ENCODE measurements around the gene XRCC4.
"Not testable (repeated sequence)": the region's sequence is repeated elsewhere in the genome, so short reads cannot be mapped to it uniquely, and the experiment has no call there.

Gene XRCC4

DNA sequence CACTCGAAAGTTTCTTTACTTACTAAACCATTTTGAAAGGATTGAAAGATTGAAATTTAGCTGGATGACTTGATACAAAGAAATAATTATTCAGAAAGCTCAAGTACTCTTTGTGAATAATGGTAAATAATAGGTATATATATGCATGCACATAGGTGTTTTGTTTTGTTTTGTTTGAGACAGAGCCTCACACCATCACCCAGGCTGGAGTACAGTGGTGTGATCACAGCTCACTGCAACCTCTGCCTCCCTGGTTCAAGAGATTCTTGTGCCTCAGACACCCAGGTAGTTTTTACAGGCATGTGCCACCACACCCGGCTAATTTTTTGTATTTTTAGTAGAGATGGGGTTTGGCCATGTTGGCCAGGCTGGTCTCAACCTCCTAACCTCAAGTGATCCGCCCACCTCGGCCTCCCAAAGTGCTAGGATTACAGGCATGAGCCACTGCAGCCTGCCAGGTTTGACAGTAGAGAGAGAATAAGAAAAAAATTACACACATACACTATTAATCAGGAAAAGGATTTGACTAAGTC lies 278.2 kb downstream of the XRCC4 start:
- not testable (repeated sequence) for DNase-seq

DNA sequence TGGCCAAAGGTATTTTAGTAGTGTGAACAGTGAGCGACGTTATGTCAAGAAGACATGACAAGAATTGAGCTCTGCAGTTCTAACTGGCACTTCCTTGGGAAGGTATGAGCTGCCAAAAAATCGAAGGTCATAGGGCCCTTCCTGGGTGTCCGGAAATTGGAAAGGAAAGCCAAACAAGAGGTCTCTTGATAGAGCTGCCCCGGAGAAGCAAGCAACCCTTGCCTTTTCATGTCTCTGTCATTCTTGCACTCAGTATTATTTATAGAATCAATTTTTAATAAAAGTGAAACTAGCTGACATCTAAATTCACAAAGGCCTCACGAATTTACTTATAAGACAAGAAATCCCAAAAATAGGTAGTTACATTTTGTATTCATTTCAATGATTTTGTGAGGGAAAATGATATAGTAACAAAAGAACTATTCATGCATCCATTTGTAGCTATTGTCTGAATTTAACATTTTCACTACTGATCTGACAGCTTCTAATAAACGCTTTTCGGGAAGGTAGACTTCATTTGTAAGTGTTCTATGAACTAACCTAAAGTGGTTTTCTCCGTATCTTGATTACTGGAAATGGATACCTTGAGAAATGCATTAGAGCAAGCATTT lies 280.4 kb downstream of the XRCC4 start:
- DNase-seq = no peak

GRCh38 chr5:83360573-83360972 lies 283.2 kb downstream of the XRCC4 start:
- no peak for DNase-seq

DNA sequence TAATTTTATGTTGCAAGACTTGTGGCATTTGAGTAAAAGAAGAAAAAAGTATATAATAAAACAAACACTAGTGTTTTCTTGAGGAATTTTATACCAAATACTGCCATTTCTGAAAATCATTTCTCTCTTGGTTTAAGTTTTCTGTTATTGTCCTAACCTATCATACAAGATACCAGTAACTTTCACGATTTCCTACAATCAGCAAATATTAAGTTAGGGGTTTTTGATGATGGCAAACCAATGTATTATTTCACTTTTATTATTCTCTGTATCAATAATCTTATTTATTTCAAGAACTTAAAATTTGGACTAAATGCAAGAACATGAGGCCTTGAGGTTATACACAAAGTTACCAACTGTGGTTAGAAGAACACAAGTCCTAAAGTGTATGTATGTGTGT lies 285.2 kb downstream of the XRCC4 start:
- DNase-seq = no peak

DNA sequence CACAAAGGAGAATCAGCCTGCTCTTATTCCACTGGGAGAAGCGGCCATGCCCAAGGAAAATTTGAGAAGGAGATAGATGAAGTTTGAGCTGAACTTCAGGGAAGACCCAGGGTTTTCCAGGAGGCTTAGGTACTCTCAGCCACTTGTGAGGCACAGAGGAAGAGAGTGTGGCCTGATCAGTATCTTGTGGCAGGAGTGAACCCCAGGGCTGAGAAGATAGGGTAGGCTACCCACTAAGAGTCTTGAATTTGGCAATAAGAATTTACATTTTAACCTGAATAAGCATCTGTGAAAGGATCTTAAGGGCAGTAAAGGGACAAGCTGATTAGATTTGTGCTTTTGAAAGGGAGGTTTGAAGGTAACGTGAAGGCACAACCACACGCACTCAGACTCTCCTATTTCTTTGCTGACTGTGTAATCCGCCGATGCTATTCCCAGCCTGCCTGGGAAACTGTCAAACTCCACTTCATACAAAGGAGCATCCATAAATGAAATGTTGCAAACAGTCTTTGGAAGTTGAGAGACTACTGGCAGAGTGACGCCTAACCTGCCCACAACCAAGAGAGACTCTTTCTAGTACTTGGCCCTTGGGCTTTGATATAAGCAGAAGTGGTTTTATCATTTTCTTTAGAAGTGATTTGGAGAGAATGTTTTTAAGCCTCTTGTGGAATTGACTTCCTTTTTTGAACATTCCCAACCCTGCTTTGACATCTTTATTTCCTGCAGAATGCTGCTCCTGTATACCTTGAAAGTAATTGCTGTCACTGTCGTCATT lies 286.0 kb downstream of the XRCC4 start:
- no peak for DNase-seq

GRCh38 chr5:83363886-83364275 lies 286.5 kb downstream of the XRCC4 start:
- no peak for DNase-seq

- DNase-seq = no peak
These were observed 287.3 kb downstream of the XRCC4 start for GRCh38 chr5:83364312-83365299.

- DNase-seq = no peak
These were observed 291.0 kb downstream of the XRCC4 start for GRCh38 chr5:83368319-83368718.

DNA sequence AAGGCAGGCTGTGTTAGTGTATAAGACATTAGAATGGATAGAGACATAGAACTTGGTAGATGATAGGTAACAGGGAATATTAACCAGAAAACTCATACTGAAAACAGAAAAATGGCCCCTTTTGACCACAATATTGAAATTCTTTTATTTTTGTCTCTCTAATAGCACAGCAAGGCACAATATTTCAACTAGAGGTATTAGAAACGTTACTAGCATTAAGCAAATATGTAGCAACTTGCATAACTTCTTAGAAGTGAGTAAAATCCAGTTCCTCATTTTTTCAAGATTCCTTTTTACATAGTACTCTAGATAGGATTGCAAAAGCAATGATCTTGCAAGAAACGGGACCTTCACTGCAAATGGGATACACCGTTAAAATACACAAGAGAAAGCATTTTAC lies 291.5 kb downstream of the XRCC4 start:
- DNase-seq = peak; percentile 73

DNA sequence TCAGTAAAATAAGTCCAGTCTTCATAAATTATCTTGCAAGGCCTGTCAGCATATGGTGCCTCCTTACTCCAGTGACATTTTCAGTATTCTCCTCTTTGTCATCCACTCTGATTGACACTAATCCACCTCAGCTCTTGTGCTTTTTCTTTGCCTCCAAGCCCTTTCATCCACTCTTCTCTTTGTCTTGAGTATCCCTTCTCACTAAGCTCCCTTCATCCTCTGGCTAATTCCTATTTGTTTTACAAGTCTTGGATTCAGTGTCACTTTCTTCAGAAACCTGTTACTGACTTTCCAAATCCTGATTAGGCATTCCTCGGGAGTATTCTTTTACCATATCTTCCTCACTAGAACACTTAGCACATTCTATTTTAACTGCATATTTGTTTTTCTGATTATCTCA lies 293.6 kb downstream of the XRCC4 start:
- DNase-seq = no peak

DNA sequence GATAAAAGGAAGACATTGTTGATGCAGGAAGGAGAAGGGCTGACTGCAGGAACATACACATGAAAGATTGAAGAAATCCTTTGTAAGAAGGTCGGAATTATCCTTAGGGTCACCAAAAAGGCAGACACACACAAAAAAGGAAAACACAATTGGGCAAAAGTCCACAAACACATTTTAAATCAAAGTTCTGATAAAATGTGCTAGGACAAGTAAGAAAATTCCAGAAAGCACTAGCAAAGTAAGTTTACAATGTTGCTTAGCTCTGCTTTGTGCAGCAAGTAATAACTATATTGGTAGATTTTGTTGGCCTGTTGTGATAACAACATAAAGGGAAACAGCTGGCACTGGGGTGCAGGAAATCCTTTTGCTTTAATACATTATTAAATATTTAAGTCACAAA lies 294.4 kb downstream of the XRCC4 start:
- DNase-seq = no peak

DNA sequence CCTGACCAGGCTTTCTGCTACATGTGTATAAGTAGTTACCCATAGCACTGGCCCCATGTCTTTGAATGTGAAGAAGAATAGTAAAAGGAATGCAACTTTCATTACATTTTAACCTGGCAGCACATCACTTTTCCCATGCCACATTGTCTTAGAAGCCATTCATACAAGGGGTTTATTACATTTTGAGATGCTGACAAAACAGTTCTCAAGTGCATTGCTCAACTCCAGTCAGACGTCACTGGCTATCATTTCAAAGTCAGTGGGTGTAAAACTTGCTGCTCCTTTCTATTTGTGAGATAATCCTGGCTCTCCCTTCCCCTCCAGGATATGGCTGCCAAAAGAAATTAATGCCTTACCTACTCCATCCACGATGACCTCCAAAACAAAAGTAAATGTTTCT lies 297.2 kb downstream of the XRCC4 start:
- no peak for DNase-seq

DNA sequence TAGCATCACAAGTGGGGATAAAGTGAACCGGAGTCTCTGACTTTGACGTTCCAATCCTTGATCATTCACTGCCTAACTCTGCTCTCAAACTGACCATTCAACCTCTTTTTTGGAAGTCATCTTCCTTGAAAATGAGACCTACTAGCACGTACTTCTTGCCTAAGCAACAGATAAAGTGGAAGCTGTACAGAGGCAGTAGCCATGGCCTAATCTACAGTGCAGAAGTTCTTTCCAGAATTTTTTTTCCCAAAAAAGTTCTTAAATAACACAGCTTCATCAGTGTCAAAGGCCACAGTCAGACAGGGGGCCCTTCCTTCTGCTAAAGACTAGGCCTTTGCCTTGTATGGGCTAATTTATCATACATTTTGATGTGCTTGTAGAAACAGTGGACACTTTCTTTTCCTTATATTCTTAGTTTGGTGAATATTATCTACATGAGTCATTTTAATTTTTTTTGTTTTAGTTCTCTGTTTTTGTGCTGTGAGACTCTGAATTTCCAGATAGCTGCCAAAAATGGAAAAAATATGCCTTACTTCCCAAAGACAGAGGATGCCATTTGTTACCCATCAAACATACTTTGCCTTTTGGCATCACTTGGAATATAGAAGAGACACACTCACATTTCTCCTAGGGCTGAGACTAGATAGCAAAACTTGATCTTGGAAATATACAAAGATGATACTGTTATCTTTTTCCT lies 297.9 kb downstream of the XRCC4 start:
- DNase-seq = no peak

GRCh38 chr5:83376461-83376860 lies 299.1 kb downstream of the XRCC4 start:
- DNase-seq = no peak

GRCh38 chr5:83377131-83377865 lies 300.0 kb downstream of the XRCC4 start:
- peak; percentile 7 for DNase-seq

DNA sequence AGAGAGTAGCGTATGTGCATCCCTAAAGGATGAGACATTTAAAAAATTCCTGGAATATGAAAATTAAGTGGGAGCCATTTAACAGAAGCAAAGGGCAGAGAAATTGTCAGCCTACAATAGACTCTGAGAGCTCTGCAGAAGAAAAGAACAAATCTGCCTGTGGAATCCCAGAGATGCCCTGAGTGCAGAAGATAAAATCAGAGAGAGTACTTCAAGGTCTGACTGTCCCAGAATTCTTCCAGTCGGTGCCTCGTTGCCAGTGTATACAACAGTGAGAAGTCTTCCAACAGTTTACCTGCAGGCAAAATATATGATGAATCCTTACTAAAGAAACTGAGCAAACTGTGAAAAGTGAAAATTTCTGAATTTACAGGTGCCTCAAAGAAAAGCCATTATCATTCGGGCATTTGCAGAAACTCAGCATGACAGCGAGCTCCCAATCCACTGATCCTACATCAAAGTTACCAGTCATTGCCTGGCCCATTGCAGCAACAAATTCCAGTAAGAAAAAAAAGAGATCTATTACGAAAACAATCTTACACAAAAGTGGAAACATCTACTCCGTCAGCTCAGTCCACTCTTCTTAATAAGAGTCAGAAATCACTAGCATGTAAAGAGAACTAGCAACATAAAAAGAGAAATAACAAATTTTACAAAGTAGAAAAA lies 301.4 kb downstream of the XRCC4 start:
- no peak for DNase-seq

- no peak for DNase-seq
These were observed 308.5 kb downstream of the XRCC4 start for GRCh38 chr5:83385812-83386211.

- no peak for DNase-seq
These were observed 309.7 kb downstream of the XRCC4 start for GRCh38 chr5:83387041-83387440.

DNA sequence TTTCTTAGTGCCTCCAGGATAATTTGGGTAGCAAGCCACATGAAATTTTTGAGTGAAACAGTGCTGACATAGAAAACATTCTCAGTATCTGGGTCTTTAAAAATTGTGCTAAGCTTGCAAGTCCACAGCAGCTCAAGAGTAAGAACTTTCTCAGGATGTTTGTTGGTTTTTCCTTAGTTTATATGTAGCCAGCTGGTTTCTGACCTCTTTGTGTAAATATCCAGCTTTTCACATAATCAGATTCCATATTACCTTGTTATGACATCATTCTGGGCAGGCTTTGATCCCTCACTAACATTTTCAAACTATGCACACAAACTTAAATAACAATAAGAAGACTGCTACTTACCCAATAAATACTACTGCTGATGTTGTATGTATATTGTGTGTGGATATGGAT lies 311.3 kb downstream of the XRCC4 start:
- no peak for DNase-seq

GRCh38 chr5:83392766-83393503 lies 315.6 kb downstream of the XRCC4 start:
- no peak for DNase-seq

GRCh38 chr5:83393504-83393866 lies 316.1 kb downstream of the XRCC4 start:
- DNase-seq = no peak
